PC-9 (cell line): ENCODE data around the gene CREM.

Experiments used
- EZH2 ChIP-seq: fragments of 200-600 bp; sonication (generic); IDR thresholded peaks from 2 replicates; pipeline ENCODE4 v1.8.0; 2017; ENCODE audit warnings: antibody characterized with exemption, low read depth
- TF ChIP-seq, protein P1 (sequence below): fragments of 200-600 bp; sonication (generic); conservative IDR thresholded peaks from 2 replicates; pipeline ENCODE4 v1.6.1; 2017; ENCODE audit warnings: mixed run types, antibody characterized with exemption, mild to moderate bottlenecking, moderate library complexity

DNA sequence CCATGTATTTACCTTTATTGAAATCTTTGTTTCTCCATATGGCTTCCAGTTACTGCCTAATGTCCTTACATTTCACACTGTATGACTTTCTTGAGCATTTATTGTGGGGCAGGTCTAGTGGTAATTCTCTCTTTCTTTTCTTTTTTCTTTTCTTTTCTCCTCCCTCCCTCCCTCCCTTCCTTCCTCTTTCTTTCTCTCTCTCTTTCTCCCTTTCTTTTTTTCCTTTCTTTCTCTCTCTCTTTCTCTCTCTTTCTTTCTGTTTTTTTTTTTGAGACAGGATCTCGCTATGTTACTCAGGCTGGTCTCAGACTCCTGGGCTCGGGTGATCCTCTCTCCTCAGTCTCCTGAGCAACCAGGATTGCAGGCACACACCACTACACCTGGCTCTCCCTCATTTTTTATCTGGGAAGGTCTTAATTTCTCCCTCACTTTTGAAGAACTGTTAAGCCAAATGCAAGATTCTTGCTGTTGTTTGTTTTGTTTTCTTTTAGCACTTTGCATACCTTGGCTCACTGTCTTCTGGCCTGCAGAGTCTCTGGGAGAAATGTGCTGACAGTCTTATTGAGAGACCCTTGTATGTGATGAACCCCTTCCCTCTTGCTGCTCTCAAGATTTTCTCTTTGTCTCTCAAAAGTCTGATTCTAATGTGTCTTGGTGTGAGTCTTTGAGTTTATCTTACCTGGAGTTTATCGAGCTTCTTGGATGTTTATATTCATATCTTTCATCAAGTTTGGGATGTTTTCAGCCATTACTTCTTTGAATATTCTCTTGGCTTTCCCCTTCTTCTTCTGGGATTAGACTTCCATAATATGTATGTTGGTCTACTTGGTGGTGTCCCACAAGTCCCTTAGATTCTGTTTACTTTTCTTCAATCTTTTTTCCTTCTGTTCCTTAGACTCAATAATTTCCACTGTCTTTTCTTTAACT, 130.7 kb downstream of the CREM start:
- TF ChIP-seq, protein P1, sequence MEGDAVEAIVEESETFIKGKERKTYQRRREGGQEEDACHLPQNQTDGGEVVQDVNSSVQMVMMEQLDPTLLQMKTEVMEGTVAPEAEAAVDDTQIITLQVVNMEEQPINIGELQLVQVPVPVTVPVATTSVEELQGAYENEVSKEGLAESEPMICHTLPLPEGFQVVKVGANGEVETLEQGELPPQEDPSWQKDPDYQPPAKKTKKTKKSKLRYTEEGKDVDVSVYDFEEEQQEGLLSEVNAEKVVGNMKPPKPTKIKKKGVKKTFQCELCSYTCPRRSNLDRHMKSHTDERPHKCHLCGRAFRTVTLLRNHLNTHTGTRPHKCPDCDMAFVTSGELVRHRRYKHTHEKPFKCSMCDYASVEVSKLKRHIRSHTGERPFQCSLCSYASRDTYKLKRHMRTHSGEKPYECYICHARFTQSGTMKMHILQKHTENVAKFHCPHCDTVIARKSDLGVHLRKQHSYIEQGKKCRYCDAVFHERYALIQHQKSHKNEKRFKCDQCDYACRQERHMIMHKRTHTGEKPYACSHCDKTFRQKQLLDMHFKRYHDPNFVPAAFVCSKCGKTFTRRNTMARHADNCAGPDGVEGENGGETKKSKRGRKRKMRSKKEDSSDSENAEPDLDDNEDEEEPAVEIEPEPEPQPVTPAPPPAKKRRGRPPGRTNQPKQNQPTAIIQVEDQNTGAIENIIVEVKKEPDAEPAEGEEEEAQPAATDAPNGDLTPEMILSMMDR, result no peak
- no peak for TF ChIP-seq EZH2
